Retinal pigment epithelial cell (primary cell): ENCODE measurements around the gene TMEM179B.
"Not testable (repeated sequence)": the region's sequence is repeated elsewhere in the genome, so short reads cannot be mapped to it uniquely, and the experiment has no call there.

Source experiments
- DNase-seq: peaks from one replicate; pipeline ENCODE4 v3.0.0-alpha.2; 2010; ENCODE audit warnings: low read depth
- H3K4me3 ChIP-seq: 2 replicates; pipeline ENCODE4 v1.5.1; 2011; ENCODE audit warnings: mild to moderate bottlenecking, low read length, control low read depth, moderate library complexity
- TF ChIP-seq, protein P1 (sequence below): conservative IDR thresholded peaks from 2 replicates; pipeline ENCODE4 v1.5.1; 2011; ENCODE audit warnings: low read depth, low read length, control low read depth, inconsistent platforms

The TMEM179B gene

GRCh38 chr11:62823677-62824076 is 36.5 kb downstream of the TMEM179B start:
- H3K4me3 ChIP-seq, result no peak overlapping the region
- TF ChIP-seq, protein P1, sequence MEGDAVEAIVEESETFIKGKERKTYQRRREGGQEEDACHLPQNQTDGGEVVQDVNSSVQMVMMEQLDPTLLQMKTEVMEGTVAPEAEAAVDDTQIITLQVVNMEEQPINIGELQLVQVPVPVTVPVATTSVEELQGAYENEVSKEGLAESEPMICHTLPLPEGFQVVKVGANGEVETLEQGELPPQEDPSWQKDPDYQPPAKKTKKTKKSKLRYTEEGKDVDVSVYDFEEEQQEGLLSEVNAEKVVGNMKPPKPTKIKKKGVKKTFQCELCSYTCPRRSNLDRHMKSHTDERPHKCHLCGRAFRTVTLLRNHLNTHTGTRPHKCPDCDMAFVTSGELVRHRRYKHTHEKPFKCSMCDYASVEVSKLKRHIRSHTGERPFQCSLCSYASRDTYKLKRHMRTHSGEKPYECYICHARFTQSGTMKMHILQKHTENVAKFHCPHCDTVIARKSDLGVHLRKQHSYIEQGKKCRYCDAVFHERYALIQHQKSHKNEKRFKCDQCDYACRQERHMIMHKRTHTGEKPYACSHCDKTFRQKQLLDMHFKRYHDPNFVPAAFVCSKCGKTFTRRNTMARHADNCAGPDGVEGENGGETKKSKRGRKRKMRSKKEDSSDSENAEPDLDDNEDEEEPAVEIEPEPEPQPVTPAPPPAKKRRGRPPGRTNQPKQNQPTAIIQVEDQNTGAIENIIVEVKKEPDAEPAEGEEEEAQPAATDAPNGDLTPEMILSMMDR, result no peak
- no peak for DNase-seq

DNA sequence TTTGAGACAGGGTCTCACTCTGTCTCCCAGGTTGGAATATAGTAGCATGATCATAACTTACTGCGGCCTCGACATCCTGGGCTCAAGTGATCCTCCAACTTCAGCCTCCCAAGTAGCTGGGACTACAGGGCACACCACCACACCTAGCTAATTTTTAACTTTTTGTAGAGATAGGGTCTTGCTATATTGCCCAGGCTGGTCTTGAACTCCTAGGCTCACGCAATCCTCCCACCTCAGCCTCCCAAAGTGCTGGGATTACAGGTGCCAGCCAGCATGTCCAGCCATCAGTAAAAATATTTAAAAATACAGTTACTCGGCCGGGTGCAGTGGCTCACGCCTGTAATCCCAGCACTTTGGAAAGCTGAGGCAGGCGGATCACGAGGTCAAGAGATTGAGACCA is 40.9 kb downstream of the TMEM179B start:
- DNase-seq, H3K4me3 ChIP-seq: not testable (repeated sequence)

GRCh38 chr11:62830904-62831519 is 43.8 kb downstream of the TMEM179B start:
- peak overlapping the region; percentile 88 for H3K4me3 ChIP-seq
- TF ChIP-seq, protein P1, result no peak
- DNase-seq, result no peak

DNA sequence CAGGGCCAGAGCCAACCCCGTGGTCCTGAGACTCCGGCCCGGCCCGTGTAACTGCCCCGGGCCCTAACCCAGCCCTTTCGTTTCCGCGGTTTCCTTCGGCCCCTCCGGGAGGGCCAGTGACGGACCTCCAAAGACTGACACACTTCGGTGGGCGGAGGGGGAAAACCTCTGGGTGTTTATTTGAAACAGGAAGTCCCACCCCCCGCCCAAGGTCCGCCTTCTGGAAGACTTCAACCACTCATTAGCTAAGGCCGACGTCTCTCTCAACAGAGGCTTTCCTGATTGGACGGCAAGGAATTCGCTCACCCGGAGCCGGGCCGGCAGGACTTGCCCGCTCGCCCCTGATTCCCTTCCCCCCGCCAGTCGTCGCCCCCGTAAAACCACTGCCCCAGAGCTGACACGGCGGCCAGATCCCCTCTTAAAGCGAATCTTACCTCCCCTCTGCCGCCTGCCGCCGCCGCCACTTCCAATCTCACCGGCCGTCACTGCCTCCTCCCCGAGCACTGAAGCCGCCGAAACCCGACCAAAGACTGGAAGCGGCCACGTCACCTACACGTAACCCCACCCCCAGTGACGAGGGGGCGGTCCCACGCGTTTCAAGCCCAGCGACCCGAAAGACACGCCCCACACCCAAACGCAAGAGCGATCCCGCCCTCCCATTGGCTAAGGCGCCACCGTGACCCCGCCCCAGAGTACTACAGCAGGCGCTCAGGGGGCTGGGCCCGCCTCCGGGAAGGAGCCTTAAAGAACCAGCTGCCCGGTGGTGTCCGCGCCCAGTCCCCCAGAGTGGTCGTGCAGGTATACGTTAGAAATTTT is 44.5 kb downstream of the TMEM179B start, which contains the start of gene STX5:
STX5 (minus strand) TSS at position 532 of the 816 bp plus-strand sequence. CDS start 808 bp downstream, outside the sequence.
- TF ChIP-seq, protein P1, result no peak
- peak within 1 kb of the TSS; percentile 88 for H3K4me3 ChIP-seq
- peak; percentile 95 for DNase-seq

- peak within 1 kb of the TSS; percentile 88 for H3K4me3 ChIP-seq
- TF ChIP-seq, protein P1, result no peak
- DNase-seq, result no peak
These were observed 45.4 kb downstream of the TMEM179B start, which contains the start of gene TEX54 for GRCh38 chr11:62832336-62833234. TEX54 (minus strand) TSS chr11:62832841.

DNA sequence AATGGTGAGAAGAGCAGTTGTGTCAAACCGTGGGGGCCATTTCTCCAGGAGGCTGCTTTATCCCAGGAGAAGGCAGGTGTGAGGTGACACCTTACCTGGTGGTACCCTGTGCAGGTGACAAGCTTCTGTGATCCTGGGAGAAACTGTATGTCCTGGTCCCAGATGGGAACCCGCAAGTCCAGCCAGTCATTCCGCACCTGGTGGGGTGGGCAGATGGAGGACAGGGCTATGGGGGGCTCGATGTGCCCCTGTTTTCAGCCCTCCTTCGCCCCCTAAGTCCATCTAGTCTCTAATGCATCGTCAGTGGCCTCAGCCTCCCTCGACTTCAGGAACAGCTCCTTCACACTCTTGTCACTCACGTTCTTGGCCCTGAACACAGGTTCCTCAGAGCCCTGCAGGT is 48.1 kb downstream of the TMEM179B start:
- no peak overlapping the region for H3K4me3 ChIP-seq

More for the DNA sequence above, 48.1 kb downstream of the TMEM179B start:
- no peak for DNase-seq
- TF ChIP-seq, protein P1, result no peak
